Mucosa of stomach (tissue), 1 donor: ENCODE data around the gene B4GALNT1.
"Not testable (repeated sequence)": the region's sequence is repeated elsewhere in the genome, so short reads cannot be mapped to it uniquely, and the experiment has no call there.

Experiments used
- H3K27me3 ChIP-seq: one replicate; pipeline ENCODE4 v1.7.0; 2013; ENCODE audit warnings: mild to moderate bottlenecking, low read length; ENCODE audit not compliant: control insufficient read depth, insufficient read depth
- H3K36me3 ChIP-seq: one replicate; pipeline ENCODE4 v1.7.0; 2013; ENCODE audit warnings: low read length; ENCODE audit not compliant: control insufficient read depth, insufficient read depth
- H3K4me1 ChIP-seq: one replicate; pipeline ENCODE4 v1.7.0; 2013; ENCODE audit warnings: mild to moderate bottlenecking, low read length; ENCODE audit not compliant: control insufficient read depth, insufficient read depth
- H3K4me3 ChIP-seq: one replicate; pipeline ENCODE4 v1.7.0; 2013; ENCODE audit warnings: low read length
- H3K9ac ChIP-seq: one replicate; pipeline ENCODE4 v1.7.0; 2013; ENCODE audit warnings: mild to moderate bottlenecking, low read length, moderate library complexity
- H3K9me3 ChIP-seq: one replicate; pipeline ENCODE4 v1.7.0; 2013; ENCODE audit warnings: mild to moderate bottlenecking, low read length, moderate library complexity; ENCODE audit not compliant: control insufficient read depth
- donor health status: Pancreatic carcinoma.

B4GALNT1 gene

DNA sequence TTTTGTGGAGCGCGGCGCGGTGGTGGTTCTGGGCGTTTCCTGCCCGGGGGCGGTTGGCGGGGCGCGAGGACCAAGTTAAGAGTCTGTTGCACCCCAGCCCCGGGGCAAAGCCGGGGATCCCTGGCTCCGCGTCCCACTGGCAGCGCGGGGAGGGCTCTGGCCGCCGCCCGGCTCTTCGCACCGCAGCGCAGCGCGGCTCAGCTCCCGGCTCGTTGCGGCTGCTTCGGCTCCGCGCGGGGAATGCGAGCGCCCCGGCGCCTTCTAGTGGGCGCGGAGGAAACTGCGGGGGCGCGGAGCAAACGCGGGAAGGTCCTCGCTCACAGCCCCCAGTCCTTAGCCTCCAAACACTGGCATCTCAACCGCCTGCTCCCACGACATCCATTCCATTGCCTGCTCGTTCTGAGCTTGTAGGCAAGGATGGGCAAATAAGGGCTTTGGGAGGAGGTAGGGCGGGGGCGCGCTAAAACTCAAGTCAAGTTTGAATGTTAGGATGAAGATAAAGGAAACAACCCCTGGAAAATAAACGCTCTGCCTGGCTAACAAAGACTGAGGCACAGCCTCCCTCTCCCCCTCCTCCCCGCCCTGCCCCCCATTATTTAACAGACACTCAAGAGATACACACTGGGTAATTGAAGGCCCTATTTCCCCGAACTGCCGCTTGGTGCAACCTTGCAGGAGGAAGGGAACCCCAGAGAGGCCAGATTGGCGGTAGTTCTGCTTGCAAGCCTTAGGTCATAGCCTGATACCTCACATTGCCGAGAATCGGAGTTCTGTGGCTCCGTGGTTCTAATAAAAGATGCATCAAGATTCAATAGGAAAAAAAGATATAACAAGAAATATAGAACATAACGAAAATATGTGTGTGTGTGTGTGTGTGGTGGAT lies at the start of gene B4GALNT1:
TSS of gene B4GALNT1 (minus strand) at position 244 of the 883 bp plus-strand sequence. CDS start 1,069 bp downstream, outside the sequence.
- Histone ChIP-seq H3K36me3 (no peaks in the 10 kb centered on the region), H3K27me3 (peaks cover 60% of the 10 kb centered on the region), H3K9ac (no peak within 1 kb of the TSS), H3K4me3 (no peak within 1 kb of the TSS), H3K9me3 (no peaks in the 10 kb centered on the region), H3K4me1 (peaks cover 12% of the 10 kb centered on the region)

DNA sequence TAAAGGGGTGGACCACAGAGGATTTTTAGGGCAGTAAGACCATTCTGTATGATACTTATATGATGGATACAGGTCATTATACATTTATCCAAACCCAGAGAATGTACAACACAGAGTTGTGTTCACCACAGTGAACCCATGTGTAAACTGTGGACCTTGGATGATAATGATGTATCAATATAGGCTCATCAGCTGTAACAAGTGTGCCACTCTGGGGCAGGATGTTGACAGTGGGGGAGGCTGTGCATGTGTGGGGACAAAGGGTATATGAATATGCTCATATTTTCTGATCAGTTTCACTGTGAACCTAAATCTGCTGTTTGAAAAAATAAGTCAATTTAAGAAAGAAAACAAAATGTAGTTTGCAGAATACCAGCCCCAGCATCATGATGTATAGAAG lies 46.7 kb upstream of the B4GALNT1 start:
- H3K9ac ChIP-seq: no peak overlapping the region

DNA sequence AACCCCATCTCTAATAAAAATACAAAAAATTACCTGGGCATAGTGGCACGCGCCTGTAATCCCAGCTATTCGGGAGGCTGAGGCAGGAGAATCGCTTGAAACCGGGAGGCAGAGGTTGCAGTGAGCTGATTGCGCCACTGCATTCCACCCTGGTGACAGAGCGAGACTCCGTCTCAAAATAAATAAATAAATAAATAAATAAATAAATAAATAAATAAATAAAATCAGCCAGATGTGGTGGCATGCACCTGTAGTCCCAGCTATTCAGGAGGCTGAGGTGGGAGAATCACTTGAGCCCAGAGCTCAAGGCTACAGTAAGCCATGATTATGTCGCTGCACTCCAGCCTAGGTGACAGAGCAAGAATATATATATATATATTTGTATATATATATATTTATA lies 44.9 kb upstream of the B4GALNT1 start:
- H3K4me1 ChIP-seq, H3K27me3 ChIP-seq, H3K4me3 ChIP-seq, H3K36me3 ChIP-seq, H3K9ac ChIP-seq, H3K9me3 ChIP-seq: not testable (repeated sequence)

More for the DNA sequence above, 46.7 kb upstream of the B4GALNT1 start:
- Histone ChIP-seq H3K9me3 (no peaks in the 10 kb centered on the region), H3K4me3 (no peak overlapping the region), H3K36me3 (no peaks in the 10 kb centered on the region), H3K4me1 (no peaks in the 10 kb centered on the region), H3K27me3 (no peaks in the 10 kb centered on the region)

DNA sequence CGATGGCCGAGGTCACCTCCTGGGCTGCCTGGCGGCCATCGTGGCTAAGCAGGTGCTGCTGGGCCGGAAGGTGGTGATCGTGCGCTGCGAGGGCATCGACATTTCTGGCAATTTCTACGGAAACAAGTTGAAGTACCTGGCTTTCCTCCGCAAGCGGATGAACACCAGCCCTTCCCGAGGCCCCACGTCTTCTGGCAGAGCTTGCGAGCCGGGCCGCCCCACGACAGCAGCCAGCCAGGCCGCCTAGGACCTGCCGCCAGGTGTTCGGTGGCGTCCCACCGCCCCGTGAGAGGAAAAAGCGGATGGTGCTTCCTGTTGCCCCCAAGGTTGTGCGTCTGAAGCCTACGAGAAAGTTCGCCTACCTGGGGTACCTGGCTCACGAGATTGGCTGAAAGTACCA lies 41.7 kb upstream of the B4GALNT1 start:
- Histone ChIP-seq H3K27me3 (no peaks in the 10 kb centered on the region), H3K4me1 (no peaks in the 10 kb centered on the region), H3K9ac (no peak overlapping the region), H3K4me3 (no peak overlapping the region), H3K36me3 (no peaks in the 10 kb centered on the region), H3K9me3 (no peaks in the 10 kb centered on the region)

DNA sequence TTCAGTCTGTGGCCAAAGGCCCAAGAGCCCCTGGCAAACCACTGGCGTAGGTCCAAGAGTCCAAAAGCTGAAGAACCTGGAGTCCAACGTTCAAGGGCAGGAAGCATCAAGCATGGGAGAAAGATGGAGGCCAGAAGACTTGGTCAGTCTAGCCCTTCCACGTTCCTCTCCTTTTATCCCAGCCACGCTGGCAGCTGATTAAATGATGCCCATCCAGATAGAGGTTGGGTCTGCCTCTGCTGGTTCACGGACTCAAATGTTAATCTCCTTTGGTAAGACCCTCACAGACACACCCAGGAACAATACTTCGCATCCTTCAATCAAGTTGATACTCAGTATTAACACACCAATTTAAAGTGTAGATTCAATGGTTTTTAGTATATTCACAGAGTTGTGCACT lies 39.8 kb upstream of the B4GALNT1 start:
- Histone ChIP-seq H3K4me1 (no peaks in the 10 kb centered on the region), H3K9me3 (no peaks in the 10 kb centered on the region), H3K9ac (no peak overlapping the region), H3K4me3 (no peak overlapping the region), H3K27me3 (no peaks in the 10 kb centered on the region), H3K36me3 (no peaks in the 10 kb centered on the region)

DNA sequence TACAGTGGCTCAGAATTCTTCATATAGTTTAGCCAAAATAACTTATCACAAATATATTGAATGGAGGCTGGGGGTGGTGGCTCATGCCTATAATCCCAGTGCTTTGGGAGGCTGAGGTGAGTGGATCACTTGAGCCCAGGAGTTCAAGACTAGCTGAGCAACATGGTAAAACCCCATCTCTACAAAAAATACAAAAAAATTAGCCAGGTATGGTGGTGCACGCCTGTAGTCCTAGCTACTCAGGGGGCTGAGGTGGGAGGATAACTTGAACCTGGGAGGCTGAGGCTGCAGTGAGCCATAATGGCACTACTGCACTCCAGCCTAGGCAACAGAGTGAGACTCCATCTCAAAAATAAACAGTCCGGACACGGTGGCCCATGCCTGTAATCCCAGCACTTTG lies 38.8 kb upstream of the B4GALNT1 start:
- H3K4me1 ChIP-seq, H3K4me3 ChIP-seq, H3K36me3 ChIP-seq, H3K9me3 ChIP-seq, H3K27me3 ChIP-seq, H3K9ac ChIP-seq: not testable (repeated sequence)

DNA sequence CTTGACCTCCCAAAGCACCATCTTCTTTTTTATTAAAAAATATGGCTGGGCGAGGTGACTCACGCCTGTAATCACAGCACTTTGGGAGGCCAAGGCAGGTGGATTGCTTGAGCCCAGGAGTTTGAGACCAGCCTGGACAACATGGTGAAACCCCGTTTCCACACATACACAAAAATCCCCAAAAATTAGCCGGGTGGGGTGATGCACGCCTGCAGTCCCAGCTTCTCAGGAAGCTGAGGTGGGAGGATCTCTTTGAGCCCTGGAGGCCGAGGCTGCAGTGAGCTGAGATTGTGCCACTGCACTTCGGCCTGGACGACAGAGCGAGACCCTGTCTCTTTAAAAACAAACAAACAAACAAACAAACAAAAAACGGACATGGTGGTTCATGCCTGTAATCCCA lies 36.7 kb upstream of the B4GALNT1 start:
- H3K9me3 ChIP-seq, H3K4me1 ChIP-seq, H3K4me3 ChIP-seq, H3K27me3 ChIP-seq, H3K9ac ChIP-seq, H3K36me3 ChIP-seq: not testable (repeated sequence)

DNA sequence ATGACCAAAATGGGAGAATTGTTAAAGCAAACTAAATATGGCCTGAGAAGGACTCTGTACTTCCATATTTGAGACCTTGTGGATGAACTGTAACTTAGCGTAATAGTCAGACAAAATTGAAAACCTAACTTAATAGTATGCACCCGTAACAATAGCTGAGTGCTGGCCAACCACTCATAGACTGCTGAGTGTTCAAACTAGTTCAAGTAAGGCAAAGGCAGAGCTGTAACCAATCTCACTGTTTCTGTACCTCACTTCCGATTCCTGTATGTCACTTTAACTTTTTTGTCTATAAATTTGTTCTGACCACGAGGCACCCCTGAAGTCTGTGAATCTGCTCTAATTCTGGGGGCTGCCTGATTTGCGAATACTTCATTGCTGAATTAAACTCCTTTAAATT lies 33.9 kb upstream of the B4GALNT1 start:
- no peak overlapping the region for H3K4me3 ChIP-seq

DNA sequence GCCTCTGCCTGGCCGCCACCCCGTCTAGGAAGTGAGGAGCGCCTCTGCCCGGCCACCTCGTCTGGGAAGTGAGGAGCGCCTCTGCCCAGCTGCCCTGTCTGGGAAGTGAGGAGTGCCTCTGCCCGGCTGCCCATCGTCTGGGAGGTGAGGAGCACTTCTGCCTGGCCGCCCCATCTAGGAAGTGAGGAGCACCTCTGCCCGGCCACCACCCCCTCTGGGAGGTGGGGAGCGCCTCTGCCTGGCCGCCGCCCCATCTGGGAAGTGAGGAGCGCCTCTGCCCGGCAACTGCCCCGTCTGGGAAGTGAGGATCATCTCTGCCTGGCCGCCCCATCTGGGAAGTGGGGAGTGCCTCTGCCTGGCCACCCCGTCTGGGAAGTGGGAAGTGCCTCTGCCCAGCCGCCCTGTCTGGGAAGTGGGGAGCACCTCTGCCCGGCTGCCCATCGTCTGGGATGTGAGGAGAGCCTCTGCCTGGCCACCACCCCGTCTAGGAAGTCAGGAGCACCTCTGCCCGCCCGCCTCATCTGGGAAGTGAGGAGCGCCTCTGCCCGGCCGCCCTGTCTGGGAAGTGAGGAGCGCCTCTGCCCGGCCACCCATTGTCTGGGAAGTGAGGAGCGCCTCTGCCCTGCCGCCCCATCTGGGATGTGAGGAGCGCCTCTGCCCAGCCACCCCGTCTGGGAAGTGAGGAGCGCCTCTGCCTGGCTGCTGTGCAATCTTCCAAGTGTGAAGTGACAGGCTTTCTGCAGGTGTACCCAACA lies 32.2 kb upstream of the B4GALNT1 start:
- H3K36me3 ChIP-seq, H3K4me3 ChIP-seq, H3K27me3 ChIP-seq, H3K9ac ChIP-seq, H3K4me1 ChIP-seq, H3K9me3 ChIP-seq: not testable (repeated sequence)

More for the DNA sequence above, 33.9 kb upstream of the B4GALNT1 start:
- H3K4me1 ChIP-seq: no peaks in the 10 kb centered on the region
- H3K9me3 ChIP-seq: no peaks in the 10 kb centered on the region
- no peak overlapping the region for H3K9ac ChIP-seq
- no peaks in the 10 kb centered on the region for H3K36me3 ChIP-seq
- no peaks in the 10 kb centered on the region for H3K27me3 ChIP-seq

DNA sequence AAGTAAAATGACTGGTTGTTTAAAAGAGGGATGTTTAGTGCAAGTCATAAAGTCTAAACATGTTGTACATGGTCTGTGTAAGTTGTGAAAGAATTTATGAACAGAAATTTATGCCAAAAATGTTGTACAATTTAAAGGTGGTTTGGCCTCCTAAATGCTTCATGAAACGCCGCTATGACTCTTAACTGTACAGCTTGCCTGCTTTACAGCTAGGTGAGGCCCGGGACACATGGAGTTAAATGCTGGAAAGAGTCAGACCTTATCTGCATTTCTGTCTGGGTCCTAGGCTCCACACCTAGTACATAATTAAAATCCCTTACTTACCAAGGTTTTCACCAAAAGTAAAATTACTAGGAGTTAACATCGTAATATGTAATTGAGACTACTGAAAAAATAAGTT lies 28.4 kb upstream of the B4GALNT1 start:
- Histone ChIP-seq H3K9me3 (no peaks in the 10 kb centered on the region), H3K4me1 (no peaks in the 10 kb centered on the region), H3K9ac (no peak overlapping the region), H3K4me3 (no peak overlapping the region), H3K36me3 (no peaks in the 10 kb centered on the region), H3K27me3 (no peaks in the 10 kb centered on the region)

DNA sequence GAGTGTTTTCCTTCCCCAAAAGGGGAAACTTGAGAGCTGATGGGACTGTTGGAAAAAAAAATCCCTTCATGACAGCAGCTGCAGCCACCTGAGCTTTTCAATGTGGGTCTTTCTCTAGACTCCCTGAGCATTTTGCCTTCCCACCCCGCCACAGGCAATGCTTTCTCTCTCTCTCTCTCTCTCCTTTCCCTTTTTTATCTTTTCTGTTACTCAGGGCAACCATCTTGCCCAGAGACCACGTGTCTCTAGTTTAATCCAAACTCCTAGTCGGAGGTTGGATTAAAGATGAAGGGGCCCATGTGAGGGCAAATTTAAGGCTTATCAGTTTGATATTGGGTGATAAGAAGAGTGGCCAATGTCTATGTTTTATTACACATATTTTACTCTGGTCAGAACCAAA lies 25.9 kb upstream of the B4GALNT1 start:
- Histone ChIP-seq H3K36me3 (no peaks in the 10 kb centered on the region), H3K4me1 (no peaks in the 10 kb centered on the region), H3K9me3 (no peaks in the 10 kb centered on the region), H3K9ac (no peak overlapping the region), H3K4me3 (no peak overlapping the region), H3K27me3 (no peaks in the 10 kb centered on the region)

DNA sequence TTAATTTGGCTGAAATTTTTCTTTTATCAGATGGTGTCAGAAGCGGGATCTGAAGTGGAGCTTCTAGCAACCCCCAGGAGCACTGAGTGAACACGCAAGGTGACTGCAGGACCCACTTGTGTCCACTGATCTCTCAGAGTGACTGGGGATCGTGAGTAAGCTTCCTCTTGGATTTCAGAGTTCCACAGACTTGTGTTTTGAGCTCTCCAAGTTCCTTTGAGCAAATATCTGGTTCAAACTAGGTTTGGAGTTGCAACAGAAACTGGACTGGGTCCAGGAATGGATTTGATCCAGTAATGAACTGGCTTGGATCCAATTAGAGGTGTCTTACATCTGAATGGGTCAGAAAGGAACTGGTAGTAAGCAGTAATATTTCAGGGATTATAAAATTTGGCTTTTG lies 24.7 kb upstream of the B4GALNT1 start:
- no peaks in the 10 kb centered on the region for H3K9me3 ChIP-seq
- H3K4me1 ChIP-seq: no peaks in the 10 kb centered on the region
- H3K36me3 ChIP-seq: no peaks in the 10 kb centered on the region

More for the DNA sequence above, 24.7 kb upstream of the B4GALNT1 start:
- no peaks in the 10 kb centered on the region for H3K27me3 ChIP-seq
- H3K9ac ChIP-seq: no peak overlapping the region
- H3K4me3 ChIP-seq: no peak overlapping the region
